ENCODE results near the gene MC3R. TPM values are rescaled to one million over a fixed set of nuclear protein-coding genes. Genes with fewer than 3 reads are reported as not detected.
A peak's percentile ranks its signal among the peaks of the same experiment; 100 is the strongest.

Gene MC3R
- total RNA-seq, 1 donor, result not detected

- Histone ChIP-seq H3K27ac (ENCODE audit: low read depth, low read length) (no peak overlapping the region), H2AFZ (ENCODE audit: low read length) (no peak overlapping the region), H4K20me1 (ENCODE audit: insufficient read depth, low read length) (no peaks in the 10 kb centered on the region), H3K4me1 (ENCODE audit: insufficient read depth, low read length) (no peaks in the 10 kb centered on the region), H3K36me3 (ENCODE audit: insufficient read depth, low read length) (no peaks in the 10 kb centered on the region), H3K27me3 (ENCODE audit: insufficient read depth, low read length) (no peaks in the 10 kb centered on the region), H3K4me2 (ENCODE audit: insufficient read depth, low read length) (no peak overlapping the region), H3K79me2 (ENCODE audit: insufficient read depth, low read length) (no peaks in the 10 kb centered on the region), H3K9me3 (ENCODE audit: low read depth, low read length) (no peaks in the 10 kb centered on the region), H3K4me3 (ENCODE audit: insufficient read depth, low read length) (no peak overlapping the region)
- TF ChIP-seq CTCF (IDR thresholded peaks at IDR 0.05; ENCODE audit: extremely low read depth, low read depth, low read length), result no peak
- no peak for DNase-seq (ENCODE audit: insufficient read length, low spot score, missing footprints)
These were observed 2.8 kb upstream of the MC3R start for GRCh38 chr20:56245761-56246160.

- no peak for DNase-seq (ENCODE audit: insufficient read length, low spot score, missing footprints)
- H3K9me3 ChIP-seq (ENCODE audit: low read depth, low read length), result no peaks in the 10 kb centered on the region
- no peak overlapping the region for H2AFZ ChIP-seq (ENCODE audit: low read length)
- H3K4me2 ChIP-seq (ENCODE audit: insufficient read depth, low read length), result no peak overlapping the region
- H3K27me3 ChIP-seq (ENCODE audit: insufficient read depth, low read length), result no peaks in the 10 kb centered on the region
- H3K27ac ChIP-seq (ENCODE audit: low read depth, low read length), result no peak overlapping the region
- no peaks in the 10 kb centered on the region for H3K36me3 ChIP-seq (ENCODE audit: insufficient read depth, low read length)
- H3K4me1 ChIP-seq (ENCODE audit: insufficient read depth, low read length), result no peaks in the 10 kb centered on the region
- TF ChIP-seq CTCF (IDR thresholded peaks at IDR 0.05; ENCODE audit: extremely low read depth, low read depth, low read length), result peak; percentile 46
- no peak overlapping the region for H3K4me3 ChIP-seq (ENCODE audit: insufficient read depth, low read length)
- no peaks in the 10 kb centered on the region for H4K20me1 ChIP-seq (ENCODE audit: insufficient read depth, low read length)
- H3K79me2 ChIP-seq (ENCODE audit: insufficient read depth, low read length), result no peaks in the 10 kb centered on the region
These were observed 868 bp downstream of the MC3R start for GRCh38 chr20:56249244-56249955.

- H3K27me3 ChIP-seq (ENCODE audit: insufficient read depth, low read length), result no peaks in the 10 kb centered on the region
- no peaks in the 10 kb centered on the region for H3K79me2 ChIP-seq (ENCODE audit: insufficient read depth, low read length)
- no peak for TF ChIP-seq CTCF (IDR thresholded peaks at IDR 0.05; ENCODE audit: extremely low read depth, low read depth, low read length)
- H3K9me3 ChIP-seq (ENCODE audit: low read depth, low read length), result no peaks in the 10 kb centered on the region
- H3K36me3 ChIP-seq (ENCODE audit: insufficient read depth, low read length), result no peaks in the 10 kb centered on the region
- no peaks in the 10 kb centered on the region for H3K4me1 ChIP-seq (ENCODE audit: insufficient read depth, low read length)
- H4K20me1 ChIP-seq (ENCODE audit: insufficient read depth, low read length), result no peaks in the 10 kb centered on the region
- H3K4me2 ChIP-seq (ENCODE audit: insufficient read depth, low read length), result no peak overlapping the region
- H3K4me3 ChIP-seq (ENCODE audit: insufficient read depth, low read length), result no peak overlapping the region
- no peak overlapping the region for H3K27ac ChIP-seq (ENCODE audit: low read depth, low read length)
- no peak overlapping the region for H2AFZ ChIP-seq (ENCODE audit: low read length)
- no peak for DNase-seq (ENCODE audit: insufficient read length, low spot score, missing footprints)
These were observed 1.4 kb downstream of the MC3R start for GRCh38 chr20:56249956-56250355.

GRCh38 chr20:56257604-56258003 is 9.1 kb downstream of the MC3R start:
- DNase-seq (ENCODE audit: insufficient read length, low spot score, missing footprints), result no peak
- Histone ChIP-seq H3K4me1 (ENCODE audit: insufficient read depth, low read length) (no peaks in the 10 kb centered on the region), H4K20me1 (ENCODE audit: insufficient read depth, low read length) (no peaks in the 10 kb centered on the region), H3K27ac (ENCODE audit: low read depth, low read length) (no peak overlapping the region), H3K4me2 (ENCODE audit: insufficient read depth, low read length) (no peak overlapping the region), H2AFZ (ENCODE audit: low read length) (no peak overlapping the region), H3K9me3 (ENCODE audit: low read depth, low read length) (no peaks in the 10 kb centered on the region), H3K4me3 (ENCODE audit: insufficient read depth, low read length) (no peak overlapping the region), H3K27me3 (ENCODE audit: insufficient read depth, low read length) (no peaks in the 10 kb centered on the region), H3K36me3 (ENCODE audit: insufficient read depth, low read length) (no peaks in the 10 kb centered on the region), H3K79me2 (ENCODE audit: insufficient read depth, low read length) (no peaks in the 10 kb centered on the region)
- TF ChIP-seq CTCF (IDR thresholded peaks at IDR 0.05; ENCODE audit: extremely low read depth, low read depth, low read length), result no peak

Measured in osteoblast (primary cell).